COLO829 (cell line): ENCODE measurements around the gene HSBP1L1.
A peak's percentile ranks its signal among the peaks of the same experiment; 100 is the strongest.
"Not testable (repeated sequence)": the region's sequence is repeated elsewhere in the genome, so short reads cannot be mapped to it uniquely, and the experiment has no call there.

Source experiments
- DNase-seq: peaks from one replicate; pipeline ENCODE4 v3.0.0; 2012; ENCODE audit warnings: low spot score

The HSBP1L1 gene

GRCh38 chr18:79945118-79946042, 19.1 kb upstream of the HSBP1L1 start:
- DNase-seq, result no peak

GRCh38 chr18:79947054-79947755, 17.2 kb upstream of the HSBP1L1 start:
- DNase-seq, result no peak

DNA sequence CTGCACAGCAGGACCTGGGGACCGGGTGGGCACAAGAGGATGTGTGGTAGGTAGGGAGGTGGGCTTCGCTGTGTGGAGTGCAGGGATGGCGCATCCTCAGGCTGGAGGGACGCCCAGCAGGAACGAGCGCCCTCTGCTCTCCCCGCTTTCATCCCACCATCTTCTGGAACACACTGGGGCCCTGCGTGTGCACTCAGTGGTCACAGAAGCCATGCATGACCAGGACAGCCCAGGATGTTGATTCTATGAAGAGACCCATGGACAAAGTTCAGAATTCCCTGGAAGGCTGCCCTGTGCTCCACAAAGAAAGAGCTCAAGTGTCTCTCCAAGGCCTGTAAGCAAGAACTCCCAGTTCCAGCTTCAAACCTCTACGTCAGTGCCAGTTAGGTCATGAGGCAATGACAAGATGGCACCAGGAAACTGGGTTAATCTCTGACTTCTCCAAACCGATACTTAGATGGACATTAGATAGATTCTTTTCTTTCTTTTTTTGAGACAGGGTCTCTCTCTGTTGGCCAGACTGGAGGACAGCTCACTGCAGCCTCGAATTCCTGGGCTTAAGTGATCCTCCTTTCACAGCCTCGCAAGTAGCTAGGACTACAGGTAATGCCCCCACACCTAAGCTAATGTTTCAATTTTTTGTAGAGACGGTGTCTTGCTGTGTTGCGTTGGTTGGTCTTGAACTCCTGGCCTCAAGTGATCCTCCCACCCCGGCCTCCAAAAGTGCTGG, 16.4 kb upstream of the HSBP1L1 start:
- no peak for DNase-seq

DNA sequence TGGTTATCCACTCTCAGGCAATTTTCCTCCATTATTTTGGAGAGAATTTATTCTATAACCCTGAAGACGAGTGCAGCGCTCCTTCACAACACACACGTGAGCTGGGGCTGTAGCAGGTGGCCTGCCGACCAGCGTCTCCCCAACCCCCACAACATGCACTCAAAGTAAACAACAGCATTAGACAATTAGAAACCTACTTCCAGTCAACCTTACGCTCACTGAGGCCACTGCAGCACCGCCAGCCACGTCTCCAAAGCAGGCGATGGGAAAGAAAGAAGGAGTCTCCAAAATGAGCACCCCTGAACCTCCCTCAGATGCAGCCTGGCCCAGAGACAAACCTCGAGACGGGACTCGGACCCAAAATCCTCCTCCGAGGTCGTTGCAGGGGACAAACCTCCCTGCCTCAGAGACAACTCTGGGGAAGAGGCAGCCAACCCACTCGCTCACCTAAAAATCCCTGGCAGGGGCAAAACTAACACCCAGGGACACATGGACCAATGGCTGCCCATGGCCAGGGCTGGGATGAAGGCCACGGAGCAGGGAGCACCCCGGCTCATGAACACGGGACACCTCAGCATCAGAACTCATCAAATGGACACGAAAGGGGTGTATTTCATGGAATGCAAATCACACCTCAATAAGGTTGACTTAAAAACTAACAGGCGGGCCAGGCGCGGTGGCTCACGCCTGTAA, 15.6 kb upstream of the HSBP1L1 start:
- DNase-seq, result no peak

DNA sequence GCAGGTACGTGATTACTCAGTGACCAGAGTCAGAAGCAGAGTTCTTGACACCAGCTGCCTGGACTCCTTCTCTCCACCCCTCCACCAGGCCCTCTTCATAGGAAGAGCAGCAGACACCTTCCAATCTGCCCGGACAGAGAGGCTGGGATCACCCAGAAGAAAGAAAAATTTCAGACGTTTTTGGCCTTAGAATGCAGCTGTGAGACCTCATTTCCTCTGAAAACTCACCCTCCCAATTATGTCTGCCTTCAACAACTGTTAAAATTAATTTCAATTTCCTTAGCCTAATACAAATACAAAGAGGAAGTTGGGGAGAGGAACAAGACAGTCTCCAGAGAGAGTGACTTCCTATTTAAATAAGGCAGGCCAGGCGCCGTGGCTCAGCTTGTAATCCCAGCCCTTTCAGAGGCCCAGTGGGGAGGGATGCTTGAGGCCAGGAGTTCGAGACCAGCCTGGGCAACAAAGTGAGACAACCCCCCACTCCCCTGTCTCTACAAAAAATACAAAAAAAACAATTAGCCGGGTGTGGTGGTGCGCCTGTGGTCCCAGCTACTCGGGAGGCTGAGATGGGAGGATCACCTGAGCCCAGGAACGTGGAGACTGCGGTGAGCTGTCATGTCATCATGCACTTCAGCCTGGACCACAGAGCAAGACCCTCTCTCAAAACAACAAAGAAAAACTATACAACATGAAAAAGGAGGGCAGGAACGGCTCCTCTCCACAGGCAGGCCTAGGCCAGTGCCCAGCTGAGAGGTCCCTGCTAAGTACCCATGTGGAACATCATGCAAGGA, 14.6 kb upstream of the HSBP1L1 start:
- DNase-seq, result no peak

DNA sequence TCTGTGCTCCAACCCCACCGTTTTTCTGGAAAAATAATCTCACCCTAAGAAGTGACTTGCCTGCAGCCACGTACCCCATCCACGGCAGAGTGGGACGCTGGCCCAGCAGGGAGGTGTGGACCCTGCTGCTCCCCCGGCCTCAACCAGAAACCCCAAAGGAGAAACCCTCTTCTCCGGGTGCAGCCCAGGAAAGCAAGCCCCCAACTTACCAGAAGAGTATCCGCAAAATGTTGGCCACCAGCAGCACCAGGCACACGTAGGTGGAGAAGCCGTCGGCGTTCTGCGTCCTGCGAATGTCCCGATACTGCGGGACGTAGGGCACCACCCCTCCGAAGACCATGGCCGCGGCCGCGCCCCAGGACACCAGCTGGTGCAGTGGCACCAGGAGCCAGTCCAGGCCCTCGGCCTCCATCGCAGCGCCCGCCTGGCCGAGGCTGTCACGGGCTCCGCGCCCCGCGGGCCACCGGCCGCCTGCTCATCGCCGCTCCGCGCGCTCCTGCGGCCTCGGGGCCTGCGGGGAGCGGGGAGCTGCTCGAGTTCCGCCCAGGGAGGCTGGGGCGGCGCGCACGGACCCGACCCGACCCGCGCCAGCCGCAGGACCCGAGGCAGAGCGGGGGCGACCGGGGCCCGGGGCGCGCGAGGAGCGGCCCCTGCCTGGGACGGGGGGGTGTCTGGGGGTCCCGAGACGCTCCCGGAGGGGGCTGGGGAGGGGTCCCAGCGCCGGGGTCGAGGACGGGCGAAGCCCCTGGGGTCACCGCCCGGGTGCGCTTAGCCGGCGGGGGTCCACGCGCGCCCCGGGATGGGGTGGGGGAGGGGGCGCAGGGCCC, 13.7 kb upstream of the HSBP1L1 start:
- DNase-seq, result no peak

- peak; percentile 72 for DNase-seq
Measured at GRCh38 chr18:79951545-79952455, 12.6 kb upstream of the HSBP1L1 start, which contains the start of gene SLC66A2. SLC66A2 (minus strand) TSS chr18:79951653; CDS start chr18:79950926, 727 bp downstream.

- no peak for DNase-seq
Measured at GRCh38 chr18:79952456-79952995, 11.9 kb upstream of the HSBP1L1 start.

GRCh38 chr18:79952996-79953559, 11.4 kb upstream of the HSBP1L1 start:
- no peak for DNase-seq

DNA sequence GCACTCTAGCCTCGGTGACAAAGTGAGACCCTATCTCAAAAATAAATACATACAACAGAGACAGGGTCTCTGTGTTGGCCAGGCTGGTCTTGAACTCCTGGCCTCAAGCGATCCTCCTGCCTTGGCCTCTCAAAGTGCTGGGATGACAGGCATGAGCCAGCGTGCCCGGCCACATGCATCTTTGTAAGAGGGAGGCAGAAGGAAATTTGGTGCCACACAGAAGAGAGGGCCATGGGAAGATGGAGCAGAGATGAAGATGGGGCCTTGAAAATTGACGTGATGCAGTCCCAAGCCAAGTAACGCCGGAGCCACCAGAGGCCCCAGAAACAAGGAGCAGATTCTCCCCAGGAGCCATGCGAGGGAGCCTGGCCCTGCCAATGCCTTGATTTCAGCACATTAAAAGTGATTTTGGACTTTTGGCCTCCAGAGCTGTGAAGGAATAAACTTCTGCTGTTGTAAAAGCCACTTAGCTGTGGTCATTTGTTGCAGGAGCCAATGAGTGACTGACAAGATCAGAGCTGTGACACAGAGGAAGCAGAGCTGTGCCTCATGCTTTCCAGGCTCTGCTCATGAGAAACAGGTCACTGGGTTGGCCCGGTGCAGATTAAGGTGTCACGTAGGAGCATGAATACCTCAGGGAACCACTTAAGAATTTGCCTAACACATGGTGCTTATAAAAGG, 10.3 kb upstream of the HSBP1L1 start:
- DNase-seq, result peak; percentile 28

- DNase-seq, result no peak
Measured at GRCh38 chr18:79954791-79955190, 9.7 kb upstream of the HSBP1L1 start.

DNA sequence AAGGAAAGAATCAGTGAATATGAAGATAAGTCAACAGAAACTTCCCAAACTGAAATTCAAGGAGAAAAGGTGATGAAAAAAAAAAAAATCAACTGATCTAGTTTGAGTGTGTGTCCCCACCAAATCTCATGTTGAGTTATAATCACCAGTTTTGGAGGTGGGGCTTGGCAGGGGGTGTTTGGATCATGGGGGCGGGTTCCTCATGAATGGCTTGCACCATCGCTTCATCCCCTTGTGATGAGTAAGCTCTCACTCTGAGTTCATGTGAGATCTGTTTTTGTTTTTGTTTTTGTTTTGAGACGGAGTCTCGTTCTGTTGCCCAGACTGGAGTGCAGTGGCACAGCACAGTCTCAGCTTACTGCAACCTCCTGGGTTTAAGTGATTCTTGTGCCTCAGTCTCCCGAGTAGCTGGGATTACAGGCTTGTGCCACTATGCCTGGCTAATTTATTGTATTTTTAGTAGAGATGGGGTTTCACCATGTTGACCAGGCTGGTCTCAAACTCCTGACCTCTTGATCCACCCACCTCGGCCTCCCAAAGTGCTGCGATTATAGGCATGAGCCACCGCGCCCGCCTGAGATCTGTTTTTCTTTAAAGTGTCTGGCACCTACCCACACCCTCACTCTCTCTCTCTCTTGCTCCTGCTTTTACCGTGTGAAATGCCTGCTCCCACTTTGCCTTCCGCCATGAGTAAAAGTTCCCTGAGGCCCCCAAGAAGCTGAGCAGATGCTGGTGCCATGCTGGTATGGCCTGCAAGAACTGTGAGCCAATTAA, 9.0 kb upstream of the HSBP1L1 start:
- DNase-seq, result no peak

DNA sequence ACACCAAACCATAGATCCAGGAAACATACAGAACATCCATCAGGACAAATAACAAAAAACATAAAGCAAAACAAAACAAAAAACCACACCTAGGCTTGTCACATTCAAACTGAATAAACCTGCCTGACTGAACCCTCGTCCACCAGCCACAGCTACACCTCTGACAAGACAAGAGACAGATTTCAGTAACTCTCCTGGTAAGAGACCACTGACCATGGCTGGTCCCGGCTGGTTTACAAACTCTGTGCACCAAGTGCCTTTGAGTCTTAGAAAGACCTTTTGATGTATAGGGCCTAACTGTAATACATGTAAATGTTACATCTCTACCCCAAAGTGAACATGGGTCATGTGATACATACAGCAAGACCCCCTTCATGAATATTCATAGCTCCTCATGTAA, 8.2 kb upstream of the HSBP1L1 start:
- no peak for DNase-seq

DNA sequence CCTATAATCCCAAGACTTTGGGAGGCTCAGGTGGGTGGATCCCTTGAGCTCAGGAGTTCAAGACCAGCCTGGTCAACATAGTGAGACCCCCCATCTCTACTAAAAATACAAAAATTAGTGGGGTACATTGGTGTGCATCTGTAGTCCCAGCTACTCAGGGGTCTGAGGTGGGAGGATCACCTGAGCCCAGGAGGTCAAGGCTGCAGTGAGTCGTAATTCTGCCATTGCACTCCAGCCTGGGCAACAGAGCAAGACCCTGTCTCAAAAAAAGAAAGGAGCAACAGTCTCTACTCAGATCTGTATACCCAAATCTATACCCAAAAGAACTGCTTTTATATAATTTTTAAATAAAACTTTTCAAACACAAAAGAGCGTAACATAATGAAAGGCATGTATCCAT, 5.5 kb upstream of the HSBP1L1 start:
- no peak for DNase-seq

GRCh38 chr18:79960161-79960801, 4.2 kb upstream of the HSBP1L1 start:
- DNase-seq, result not testable (repeated sequence)

DNA sequence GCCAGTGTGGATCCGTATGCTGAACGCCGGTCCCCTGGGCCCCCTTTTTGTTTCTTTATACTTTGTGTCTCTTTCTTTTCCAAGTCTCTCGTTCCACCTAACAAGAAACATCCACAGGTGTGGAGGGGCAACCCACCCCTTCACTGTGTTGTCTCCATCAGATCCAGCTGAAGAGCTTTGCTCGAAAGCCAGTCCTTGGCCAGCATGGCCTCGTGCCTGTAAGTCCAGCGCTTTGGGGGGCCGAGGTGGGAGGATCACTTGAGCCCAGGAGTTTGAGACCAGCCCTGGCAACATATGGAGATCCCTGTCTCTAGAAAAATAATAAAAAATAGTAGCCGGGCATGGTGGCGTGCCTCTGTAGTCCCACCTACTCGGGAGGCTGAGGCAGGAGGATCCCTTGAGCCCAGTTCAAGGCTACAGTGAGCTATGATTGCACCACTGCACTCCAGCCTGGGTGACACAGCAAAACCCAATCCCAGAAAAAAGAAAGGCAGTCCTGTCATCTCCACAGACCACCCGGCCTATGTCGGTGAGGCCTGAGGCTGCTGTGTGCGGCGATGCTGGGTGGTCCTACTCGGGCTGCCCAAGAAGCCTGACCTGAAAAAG, 3.4 kb upstream of the HSBP1L1 start:
- DNase-seq, result no peak
